H9 (cell line): ENCODE results near the gene RGL1. TPM values are rescaled to one million over a fixed set of nuclear protein-coding genes. Genes with fewer than 3 reads are reported as not detected.

Source experiments
- DNase-seq: peaks from one replicate; pipeline ENCODE4 v3.0.0-alpha.2; 2017
- H2AFZ ChIP-seq: one replicate; pipeline ENCODE4 v1.6.1; 2013; ENCODE audit warnings: mild to moderate bottlenecking, low read length, control low read depth, moderate library complexity
- H2AK5ac ChIP-seq: 2 replicates; pipeline ENCODE4 v1.6.1; 2013; ENCODE audit warnings: low read length, control low read depth, mixed read lengths; ENCODE audit not compliant: insufficient read length
- H2BK120ac ChIP-seq: one replicate; pipeline ENCODE4 v1.6.1; 2013; ENCODE audit warnings: low read depth, mild to moderate bottlenecking, low read length, control low read depth, inconsistent platforms; ENCODE audit not compliant: poor library complexity, severe bottlenecking
- H2BK12ac ChIP-seq: 2 replicates; pipeline ENCODE4 v1.6.1; 2013; ENCODE audit warnings: low read length, control low read depth, mixed read lengths, low read depth; ENCODE audit not compliant: insufficient read length
- H2BK15ac ChIP-seq: 2 replicates; pipeline ENCODE4 v1.6.1; 2013; ENCODE audit warnings: low read depth, low read length, control low read depth
- H2BK20ac ChIP-seq: one replicate; pipeline ENCODE4 v1.6.1; 2013; ENCODE audit warnings: low read depth, mild to moderate bottlenecking, low read length, control low read depth, inconsistent platforms; ENCODE audit not compliant: poor library complexity, severe bottlenecking
- H2BK5ac ChIP-seq: 2 replicates; pipeline ENCODE4 v1.6.1; 2013; ENCODE audit warnings: low read length, control low read depth, mixed read lengths; ENCODE audit not compliant: insufficient read length
- H3K14ac ChIP-seq: 2 replicates; pipeline ENCODE4 v1.6.1; 2013; ENCODE audit warnings: low read length, control low read depth; ENCODE audit not compliant: insufficient read depth
- H3K18ac ChIP-seq: 2 replicates; pipeline ENCODE4 v1.6.1; 2013; ENCODE audit warnings: low read depth, mild to moderate bottlenecking, mixed read lengths, low read length, control low read depth; ENCODE audit not compliant: insufficient read length
- H3K23ac ChIP-seq: 2 replicates; pipeline ENCODE4 v1.6.1; 2013; ENCODE audit warnings: low read length, control low read depth, mixed read lengths, low read depth; ENCODE audit not compliant: insufficient read length
- H3K23me2 ChIP-seq: 2 replicates; pipeline ENCODE4 v1.6.1; 2013; ENCODE audit warnings: low read depth, mild to moderate bottlenecking, mixed read lengths, low read length, control low read depth; ENCODE audit not compliant: insufficient read length, poor library complexity, severe bottlenecking
- H3K27ac ChIP-seq: 2 replicates; pipeline ENCODE4 v1.5.1; 2013; ENCODE audit warnings: low read length, control low read depth, mixed read lengths, low read depth; ENCODE audit not compliant: insufficient read length
- H3K27me3 ChIP-seq: 2 replicates; pipeline ENCODE4 v1.6.1; 2013; ENCODE audit warnings: low read length, control low read depth, inconsistent platforms; ENCODE audit not compliant: insufficient read depth
- H3K4ac ChIP-seq: 2 replicates; pipeline ENCODE4 v1.6.1; 2013; ENCODE audit warnings: low read depth, mild to moderate bottlenecking, control low read depth, inconsistent platforms, low read length, moderate library complexity
- H3K4me1 ChIP-seq: 2 replicates; pipeline ENCODE4 v1.6.1; 2013; ENCODE audit warnings: low read length, control low read depth, inconsistent platforms; ENCODE audit not compliant: insufficient read depth
- H3K4me2 ChIP-seq: 2 replicates; pipeline ENCODE4 v1.6.1; 2013; ENCODE audit warnings: low read length, control low read depth, mixed read lengths; ENCODE audit not compliant: insufficient read length, insufficient read depth
- H3K56ac ChIP-seq: 2 replicates; pipeline ENCODE4 v1.6.1; 2013; ENCODE audit warnings: low read depth, mild to moderate bottlenecking, mixed read lengths, low read length, control low read depth; ENCODE audit not compliant: insufficient read length
- H3K79me1 ChIP-seq: 2 replicates; pipeline ENCODE4 v1.6.1; 2013; ENCODE audit warnings: low read depth, mild to moderate bottlenecking, moderate library complexity, low read length, control low read depth, inconsistent platforms; ENCODE audit not compliant: insufficient read depth, poor library complexity, severe bottlenecking
- H3K79me2 ChIP-seq: 2 replicates; pipeline ENCODE4 v1.6.1; 2013; ENCODE audit warnings: low read length, control low read depth, inconsistent platforms; ENCODE audit not compliant: insufficient read depth
- H3K9ac ChIP-seq: 2 replicates; pipeline ENCODE4 v1.6.1; 2013; ENCODE audit warnings: low read length, control low read depth, mixed read lengths; ENCODE audit not compliant: insufficient read length; ENCODE audit errors: extremely low read depth
- H3K9me3 ChIP-seq: one replicate; pipeline ENCODE4 v1.6.1; 2013; ENCODE audit warnings: low read depth, low read length, inconsistent platforms; ENCODE audit not compliant: control insufficient read depth
- H3T11ph ChIP-seq: one replicate; pipeline ENCODE4 v1.6.1; 2013; ENCODE audit warnings: mild to moderate bottlenecking, low read length, control low read depth, inconsistent platforms
- H4K20me1 ChIP-seq: one replicate; pipeline ENCODE4 v1.6.1; 2013; ENCODE audit not compliant: control insufficient read depth, insufficient read length, insufficient read depth
- H4K5ac ChIP-seq: 2 replicates; pipeline ENCODE4 v1.6.1; 2013; ENCODE audit warnings: low read depth, mild to moderate bottlenecking, mixed read lengths, low read length, control low read depth; ENCODE audit not compliant: insufficient read length
- H4K8ac ChIP-seq: replicated peaks from 2 replicates; pipeline ENCODE4 v1.6.1; 2013; ENCODE audit warnings: low read length, control low read depth, mixed read lengths, low read depth; ENCODE audit not compliant: insufficient read length
- H4K91ac ChIP-seq: 2 replicates; pipeline ENCODE4 v1.6.1; 2013; ENCODE audit warnings: low read depth, mild to moderate bottlenecking, moderate library complexity, mixed read lengths, low read length, control low read depth; ENCODE audit not compliant: insufficient read length
- H3K27ac Mint-ChIP-seq, 3 experiments: 2 replicates in 2 of 3; 3 replicates in 1 of 3; pipeline ENCODE4 v1.8.0; 2020 to 2021; ENCODE audit warnings: mixed read lengths in 3 of 3, mild to moderate bottlenecking in 1 of 3, moderate library complexity in 1 of 3
- H3K27me3 Mint-ChIP-seq: 2 replicates; pipeline ENCODE4 v1.8.0; 2021; ENCODE audit warnings: low read depth, mild to moderate bottlenecking, moderate library complexity, mixed read lengths
- H3K36me3 Mint-ChIP-seq, 3 experiments: 2 replicates in 2 of 3; 3 replicates in 1 of 3; pipeline ENCODE4 v1.8.0; 2020 to 2021; ENCODE audit warnings: low read depth in 3 of 3, mixed read lengths in 3 of 3; ENCODE audit not compliant: insufficient read depth in 1 of 3
- H3K4me1 Mint-ChIP-seq, 2 experiments: 2 replicates each; pipeline ENCODE4 v1.8.0; 2020; ENCODE audit warnings: mixed read lengths in 2 of 2
- H3K4me3 Mint-ChIP-seq, 2 experiments: 2 replicates in 1 of 2; 3 replicates in 1 of 2; pipeline ENCODE4 v1.8.0; 2020 to 2021; ENCODE audit warnings: mild to moderate bottlenecking in 2 of 2, mixed read lengths in 2 of 2, moderate library complexity in 1 of 2
- H3K9me3 Mint-ChIP-seq, 2 experiments: 2 replicates in 1 of 2; 3 replicates in 1 of 2; pipeline ENCODE4 v1.8.0; 2020; ENCODE audit warnings: mild to moderate bottlenecking in 2 of 2, mixed read lengths in 2 of 2, moderate library complexity in 1 of 2
- CTCF ChIP-seq: fragments of 200-600 bp; sonication (generic); conservative IDR thresholded peaks from 3 replicates; pipeline ENCODE4 v1.8.0; 2021; ENCODE audit warnings: antibody characterized with exemption, mild to moderate bottlenecking
- WGBS: extraction: QIAGEN DNeasy Blood & Tissue Kit; methylation state at CpG from one replicate; pipeline ENCODE4 v1.1.7; 2013; ENCODE audit warnings: missing lambda C conversion rate, low lambda C conversion rate, mixed read lengths; ENCODE audit not compliant: insufficient read length; ENCODE audit errors: extremely low coverage; 5-methylcytosine and 5-hydroxymethylcytosine counted together
- total RNA-seq: library from RNA; stranded (reverse); gene quantifications from 2 replicates; pipeline ENCODE4 v1.2.1, GENCODE V29; 2021

The RGL1 gene
- total RNA-seq, 1 experiment from 2014 or later = 1.4 TPM

DNA sequence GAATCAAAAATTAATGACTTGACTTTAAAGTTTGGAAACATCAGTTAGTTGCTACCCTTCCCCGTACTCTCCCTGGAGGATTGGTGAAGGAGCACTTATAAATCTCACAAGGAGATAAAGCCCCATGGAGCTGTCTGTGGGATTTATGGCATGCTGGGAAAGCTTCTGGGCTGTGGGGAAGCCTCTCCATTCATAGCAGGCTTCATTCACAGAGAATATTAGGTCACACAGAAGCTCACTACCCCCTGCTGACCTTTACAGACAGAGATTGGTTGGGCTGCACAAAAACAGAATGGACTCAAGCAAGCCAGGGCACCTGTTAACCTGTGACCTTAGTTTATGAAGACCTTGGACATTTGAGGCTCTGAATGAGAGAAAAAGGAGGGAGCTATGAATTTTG, 32.1 kb downstream of the RGL1 start:
- Histone ChIP-seq H2BK5ac (no peak overlapping the region), H3T11ph (no peak overlapping the region), H3K4me2 (no peak overlapping the region), H3K18ac (no peak overlapping the region), H3K23ac (no peak overlapping the region), H2BK120ac (no peak overlapping the region), H2AK5ac (no peak overlapping the region), H2BK20ac (no peak overlapping the region), H3K4me1 (no peaks in the 10 kb centered on the region), H4K5ac (no peak overlapping the region), H4K8ac (no peak overlapping the region), H3K79me1 (no peaks in the 10 kb centered on the region), H3K4ac (no peak overlapping the region), H4K91ac (no peak overlapping the region), H3K79me2 (no peaks in the 10 kb centered on the region), H3K14ac (no peak overlapping the region), H3K56ac (no peak overlapping the region), H3K9me3 (no peaks in the 10 kb centered on the region), H3K27ac (no peak overlapping the region), H4K20me1 (no peaks in the 10 kb centered on the region), H3K9ac (no peak overlapping the region), H2BK15ac (no peak overlapping the region), H2AFZ (no peak overlapping the region), H3K27me3 (no peaks in the 10 kb centered on the region), H2BK12ac (no peak overlapping the region), H3K23me2 (no peaks in the 10 kb centered on the region)
- Mint-ChIP-seq H3K9me3 (no peaks in the 10 kb centered on the region), H3K27ac (no peak overlapping the region), H3K4me1 (peaks cover 9 to 14% of the 10 kb centered on the region in 2 experiments; a peak in 3 of 4 replicates), H3K36me3 (no peaks in the 10 kb centered on the region), H3K4me3 (no peak overlapping the region), H3K27me3 (no peaks in the 10 kb centered on the region)
- WGBS = no CpG with 5 or more reads among the region's 1 CpG
- no peak for DNase-seq
- no peak for TF ChIP-seq CTCF
